HG02973 (cell line): ENCODE data around the gene PPP1R12B.
A peak's percentile ranks its signal among the peaks of the same experiment; 100 is the strongest.
"Not testable (repeated sequence)": the region's sequence is repeated elsewhere in the genome, so short reads cannot be mapped to it uniquely, and the experiment has no call there.

Experiments used
- ATAC-seq: cut with Tn5 transposase; IDR thresholded peaks from one replicate; pipeline ENCODE4 v1.9.1; 2021; ENCODE audit warnings: moderate library complexity; ENCODE audit not compliant: unreplicated experiment

PPP1R12B gene

GRCh38 chr1:202596638-202597037 is 248.1 kb downstream of the PPP1R12B start:
- no peak for ATAC-seq

- no peak for ATAC-seq
Measured at GRCh38 chr1:202597090-202597761, 248.7 kb downstream of the PPP1R12B start.

GRCh38 chr1:202599669-202600431 is 251.4 kb downstream of the PPP1R12B start:
- no peak for ATAC-seq

DNA sequence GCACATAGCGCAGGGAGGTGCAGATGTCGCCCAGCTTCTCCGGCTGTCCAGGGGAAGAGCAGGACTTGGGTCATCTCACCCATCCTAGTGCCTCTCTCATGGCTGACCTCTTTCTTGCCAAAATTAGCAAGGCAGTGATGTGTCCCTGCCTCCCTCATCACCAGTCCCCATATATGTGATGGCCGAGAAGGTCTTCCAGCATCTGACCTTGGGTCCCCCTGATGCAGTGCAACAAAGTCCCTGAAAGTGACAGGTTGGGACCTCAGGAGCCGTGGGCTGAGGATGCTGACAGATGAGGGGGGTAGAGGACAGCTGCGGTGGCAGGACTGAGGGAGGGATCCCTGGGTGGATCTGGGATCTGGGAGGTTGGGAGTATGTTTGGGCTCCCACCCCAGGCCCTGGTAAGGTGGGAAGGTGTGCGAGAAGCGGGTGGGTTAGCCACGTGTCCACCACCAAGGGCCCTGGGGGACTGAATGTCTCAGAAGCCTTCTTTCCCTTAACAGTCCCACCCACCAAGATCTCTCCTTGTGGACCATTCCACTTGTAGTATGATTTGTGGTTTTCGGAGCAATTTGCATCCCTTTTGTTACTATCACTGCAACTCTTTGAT is 252.0 kb downstream of the PPP1R12B start:
- ATAC-seq, result no peak

DNA sequence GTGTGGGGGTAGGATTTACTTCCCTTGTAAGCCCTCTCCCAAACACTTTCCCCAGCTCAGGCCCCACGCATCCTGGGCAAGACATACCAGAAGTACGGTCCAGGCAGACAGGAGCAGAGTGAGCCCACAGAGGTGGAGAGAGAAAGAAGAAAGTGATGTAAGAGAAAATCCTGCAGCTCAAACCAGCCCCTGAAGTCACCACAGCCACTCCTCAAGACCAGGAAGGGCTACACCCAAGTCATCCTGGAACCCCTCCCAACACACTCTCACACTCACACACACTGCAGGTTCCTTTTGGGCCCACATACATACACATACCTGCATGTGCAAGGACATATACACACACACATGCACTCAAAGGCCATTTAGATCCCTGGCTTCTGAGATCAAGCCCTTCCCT is 254.9 kb downstream of the PPP1R12B start:
- no peak for ATAC-seq

- no peak for ATAC-seq
Measured at GRCh38 chr1:202605515-202605914, 257.0 kb downstream of the PPP1R12B start.

- not testable (repeated sequence) for ATAC-seq
Measured at GRCh38 chr1:202612036-202612435, 263.5 kb downstream of the PPP1R12B start.

- no peak for ATAC-seq
Measured at GRCh38 chr1:202613571-202613970, 265.1 kb downstream of the PPP1R12B start.

DNA sequence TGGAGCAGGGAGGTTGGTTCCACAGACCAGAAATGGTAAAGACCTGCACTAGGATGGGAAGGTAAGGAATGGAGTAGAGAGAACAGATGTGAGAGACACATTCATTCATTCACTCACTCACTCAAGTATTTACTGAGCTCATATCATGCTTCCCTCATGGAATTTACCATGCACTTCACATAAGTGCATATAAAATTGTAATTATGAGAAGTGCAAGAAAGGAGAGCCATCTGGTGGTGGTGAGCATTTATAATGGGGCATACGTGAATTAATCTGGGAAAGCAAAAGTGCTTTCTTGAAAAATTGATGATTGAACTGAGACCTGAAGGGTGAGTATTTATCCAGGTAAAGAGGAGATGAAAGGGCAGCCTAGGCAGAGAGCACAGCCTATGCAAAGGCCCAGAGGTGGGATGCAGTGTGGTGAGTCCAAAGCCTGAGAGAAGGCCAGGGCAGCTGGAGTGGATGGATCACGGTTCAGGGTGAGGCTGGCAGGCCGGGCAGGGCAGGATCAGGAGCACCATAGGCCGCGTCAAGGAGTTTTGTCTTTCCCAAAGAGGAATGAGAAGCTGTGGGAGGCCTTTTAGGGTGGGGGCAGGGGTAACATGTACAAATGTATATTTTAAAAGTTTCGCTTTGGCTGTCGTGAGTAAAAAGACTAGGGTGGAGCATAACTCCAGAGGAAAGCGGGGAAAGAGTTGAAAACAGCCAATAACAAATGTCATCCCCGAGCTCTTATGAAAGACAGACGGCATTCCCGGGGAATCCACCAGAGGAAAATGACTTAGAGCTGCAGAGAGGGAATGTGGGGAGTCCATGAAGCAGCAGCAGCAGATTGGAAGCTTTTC is 266.1 kb downstream of the PPP1R12B start:
- not testable (repeated sequence) for ATAC-seq

DNA sequence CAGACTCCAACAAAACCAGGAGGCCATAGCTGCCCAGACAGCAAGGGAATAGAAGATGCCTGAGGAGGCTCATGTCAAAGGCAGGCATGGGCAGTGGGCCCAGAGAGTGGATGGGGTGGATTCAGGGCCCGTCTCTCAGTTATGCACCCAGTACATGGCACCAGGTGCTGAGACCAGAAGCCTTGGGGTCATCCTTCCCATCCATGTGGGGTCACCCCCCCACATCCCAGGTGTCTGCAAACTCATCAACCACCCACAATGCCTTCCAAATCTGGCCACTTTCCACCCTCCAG is 266.7 kb downstream of the PPP1R12B start:
- peak; percentile 9 for ATAC-seq

GRCh38 chr1:202615501-202616354 is 267.2 kb downstream of the PPP1R12B start:
- ATAC-seq, result peak; percentile 78

DNA sequence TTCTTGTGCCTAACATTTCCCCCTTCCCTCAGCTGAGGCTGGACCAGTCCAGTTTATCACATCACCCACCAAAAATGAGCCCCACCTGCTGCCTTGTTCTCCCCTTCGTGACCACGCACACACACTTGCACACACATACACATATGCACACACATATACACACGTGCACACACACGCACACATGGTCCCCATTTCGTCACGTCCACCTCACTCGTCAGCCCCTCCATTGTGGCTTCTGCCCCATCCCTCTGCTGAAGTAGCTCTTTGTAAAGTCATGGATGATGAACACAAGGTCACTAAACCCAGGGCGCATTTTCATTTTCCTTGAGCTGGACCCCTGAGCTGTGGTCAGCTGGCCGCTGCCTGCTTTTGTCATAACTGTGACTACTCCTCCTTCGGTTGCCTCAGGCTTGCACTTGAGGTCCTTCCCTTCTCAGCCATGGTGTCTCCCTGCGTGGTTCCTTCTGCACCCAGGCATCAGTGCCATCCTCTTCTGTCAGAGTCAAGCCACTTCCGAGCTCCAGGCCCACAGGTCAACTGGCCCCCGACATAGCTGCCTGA is 267.9 kb downstream of the PPP1R12B start:
- ATAC-seq, result peak; percentile 26

DNA sequence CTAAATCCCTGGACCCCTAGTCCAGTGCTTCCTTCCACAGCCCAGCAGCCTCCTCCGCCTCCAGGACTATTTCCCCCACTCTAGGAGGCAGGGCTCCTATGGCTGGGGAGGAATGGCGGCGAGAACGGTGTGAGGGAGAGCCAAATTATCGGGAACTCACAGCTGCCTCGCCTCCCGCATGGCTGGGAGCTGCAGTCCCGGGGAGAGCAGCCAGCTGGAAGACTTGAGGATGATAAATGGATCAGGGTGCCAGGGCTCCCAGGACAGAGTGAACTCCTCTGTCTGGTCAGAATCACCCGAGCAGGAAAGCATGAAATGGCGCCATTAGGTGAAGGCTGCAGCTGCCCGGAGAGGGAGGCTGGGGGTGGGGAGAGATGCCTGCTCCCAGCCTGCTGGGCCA is 270.5 kb downstream of the PPP1R12B start:
- not testable (repeated sequence) for ATAC-seq

DNA sequence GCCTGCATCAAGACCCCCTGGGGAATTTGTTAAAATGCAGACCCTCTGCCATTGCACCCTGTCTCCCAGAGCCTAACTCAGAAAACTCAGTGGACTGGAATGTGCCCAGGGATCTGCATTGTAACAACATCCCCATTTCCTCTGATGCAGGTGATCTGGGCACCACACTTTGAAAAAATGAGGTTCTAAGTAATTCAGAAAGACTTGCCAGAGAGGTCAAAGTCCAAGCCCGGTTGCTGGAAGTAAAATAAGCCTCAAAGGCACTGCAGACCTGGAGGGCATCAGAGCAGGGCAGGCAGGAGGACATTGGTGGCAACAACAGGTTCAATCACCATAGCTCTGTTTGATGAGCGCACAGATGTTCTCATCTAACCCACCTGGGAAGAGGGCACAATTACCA is 271.0 kb downstream of the PPP1R12B start:
- no peak for ATAC-seq

GRCh38 chr1:202620036-202620435 is 271.5 kb downstream of the PPP1R12B start:
- not testable (repeated sequence) for ATAC-seq

GRCh38 chr1:202621446-202621845 is 272.9 kb downstream of the PPP1R12B start:
- no peak for ATAC-seq

GRCh38 chr1:202622388-202622787 is 273.9 kb downstream of the PPP1R12B start:
- no peak for ATAC-seq

- ATAC-seq, result no peak
Measured at GRCh38 chr1:202623075-202623474, 274.6 kb downstream of the PPP1R12B start.

DNA sequence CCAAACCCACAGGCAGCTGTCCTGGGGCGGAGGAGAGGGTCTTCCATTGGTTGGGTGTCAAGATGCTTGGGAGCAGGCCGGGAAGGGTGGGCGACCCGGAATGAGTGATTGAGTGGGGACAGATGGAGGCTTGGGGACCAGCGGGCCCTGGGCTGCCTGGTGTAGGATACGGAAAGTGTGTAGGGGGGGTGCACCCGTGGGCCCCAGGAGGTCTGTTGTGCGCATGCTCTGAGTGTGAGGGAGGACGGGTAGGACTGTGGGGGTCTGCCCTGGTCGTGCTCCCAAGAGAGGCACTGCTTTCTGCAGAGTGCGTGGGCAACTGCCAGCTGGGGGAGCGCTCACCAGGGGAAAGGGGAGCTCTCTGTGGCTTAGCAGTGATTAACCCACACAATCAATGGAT is 275.0 kb downstream of the PPP1R12B start:
- not testable (repeated sequence) for ATAC-seq
